H1 (cell line): ENCODE data around the gene TCAP. TPM values are rescaled to one million over a fixed set of nuclear protein-coding genes. Genes with fewer than 3 reads are reported as not detected.

ENCODE experiments used
- CTCF ChIA-PET: fragments of 300-600 bp; sonication (Branson Sonifier 250); formaldehyde crosslinking; loops from one replicate; lab custom pipeline; 2021; ENCODE audit not compliant: partially characterized antibody; lab: Charles Lee
- POLR2A ChIA-PET: fragments of 300-600 bp; sonication (Branson Sonifier 250); formaldehyde crosslinking; loops from one replicate; lab custom pipeline; 2021; ENCODE audit warnings: inconsistent platforms; ENCODE audit not compliant: partially characterized antibody; lab: Charles Lee
- DNase-seq, 2 experiments: peaks; one replicate each; pipeline versions ENCODE4 v3.0.0 to v3.0.0-alpha.2; 2010 to 2022; ENCODE audit warnings: low spot score in 2 of 2, low read depth in 1 of 2, mixed read lengths in 1 of 2
- FAIRE-seq: peaks from 2 replicates; lab custom pipeline; 2011; peaks lifted over from hg19 to GRCh38; lab: Jason Lieb, UNC
- H2AFZ ChIP-seq: 2 replicates; pipeline ENCODE4 v1.8.1; 2012; ENCODE audit warnings: low read length, inconsistent platforms
- H2AK5ac ChIP-seq: 2 replicates; pipeline ENCODE4 v1.6.1; 2013; ENCODE audit warnings: low read depth, low read length
- H2BK120ac ChIP-seq: replicated peaks from 2 replicates; pipeline ENCODE3; 2013; ENCODE audit warnings: low read depth, low read length, inconsistent platforms
- H2BK12ac ChIP-seq: 2 replicates; pipeline ENCODE4 v1.6.1; 2013; ENCODE audit warnings: low read depth, low read length
- H2BK15ac ChIP-seq: 2 replicates; pipeline ENCODE4 v1.6.1; 2013; ENCODE audit warnings: low read length
- H2BK20ac ChIP-seq: 2 replicates; pipeline ENCODE4 v1.6.1; 2013; ENCODE audit warnings: low read length
- H2BK5ac ChIP-seq: 2 replicates; pipeline ENCODE4 v1.6.1; 2013; ENCODE audit warnings: low read depth, low read length
- H3K14ac ChIP-seq: 2 replicates; pipeline ENCODE4 v1.6.1; 2013; ENCODE audit warnings: inconsistent platforms; ENCODE audit not compliant: insufficient read length
- H3K18ac ChIP-seq: 2 replicates; pipeline ENCODE4 v1.6.1; 2013; ENCODE audit warnings: low read length; ENCODE audit errors: extremely low read depth
- H3K23ac ChIP-seq: 2 replicates; pipeline ENCODE4 v1.6.1; 2013; ENCODE audit warnings: inconsistent platforms; ENCODE audit not compliant: insufficient read length
- H3K23me2 ChIP-seq: 2 replicates; pipeline ENCODE4 v1.6.1; 2013; ENCODE audit warnings: low read depth, low read length
- H3K27ac ChIP-seq: 2 replicates; pipeline ENCODE4 v1.6.1; 2011; ENCODE audit warnings: low read depth, low read length, inconsistent platforms
- H3K27me3 ChIP-seq, 4 experiments: replicated peaks in 1 of 4; 1 replicate in 1 of 4; 2 replicates in 3 of 4; pipeline versions ENCODE4 v1.6.1 to v1.8.1; 2011 to 2013; ENCODE audit warnings: low read length in 3 of 4, mild to moderate bottlenecking in 3 of 4, inconsistent platforms in 2 of 4, mixed read lengths in 2 of 4, moderate library complexity in 1 of 4; ENCODE audit not compliant: control insufficient read depth in 3 of 4, insufficient read depth in 3 of 4; ENCODE audit errors: extremely low read depth in 1 of 4
- H3K36me3 ChIP-seq, 4 experiments: 2 replicates each; pipeline versions ENCODE4 v1.6.1 to v1.8.1; 2011 to 2013; ENCODE audit warnings: mild to moderate bottlenecking in 4 of 4, low read length in 3 of 4, moderate library complexity in 2 of 4, control low read depth in 1 of 4, inconsistent platforms in 1 of 4; ENCODE audit not compliant: insufficient read depth in 4 of 4, control insufficient read depth in 2 of 4
- H3K4ac ChIP-seq: replicated peaks from 2 replicates; pipeline ENCODE3; 2013; ENCODE audit warnings: low read length, low read depth, mixed read lengths, inconsistent platforms; ENCODE audit not compliant: insufficient read length
- H3K4me1 ChIP-seq, 4 experiments: replicated peaks in 1 of 4; 1 replicate in 1 of 4; 2 replicates in 3 of 4; pipeline versions ENCODE4 v1.6.1 to v1.8.1; 2011 to 2013; ENCODE audit warnings: low read length in 3 of 4, inconsistent platforms in 2 of 4, mixed read lengths in 1 of 4; ENCODE audit not compliant: insufficient read depth in 4 of 4, control insufficient read depth in 3 of 4
- H3K4me2 ChIP-seq, 2 experiments: 2 replicates each; pipeline versions ENCODE4 v1.6.1 to v1.8.1; 2011 to 2013; ENCODE audit warnings: low read depth in 2 of 2, low read length in 2 of 2, control low read depth in 1 of 2, inconsistent platforms in 1 of 2, mild to moderate bottlenecking in 1 of 2; ENCODE audit not compliant: insufficient read depth in 1 of 2
- H3K4me3 ChIP-seq, 4 experiments: fragments of 200-600, 300-600 bp in 1 of 4; sonication (generic), shearing (Covaris generic), sonication (Bioruptor Twin) in 1 of 4; 2 replicates each; pipeline versions ENCODE4 v1.5.1 to v1.8.1; 2011 to 2016; ENCODE audit warnings: low read length in 4 of 4, low read depth in 3 of 4, control low read depth in 2 of 4, inconsistent platforms in 2 of 4, mild to moderate bottlenecking in 2 of 4, mixed read lengths in 1 of 4, moderate library complexity in 1 of 4; ENCODE audit not compliant: insufficient read depth in 2 of 4; ENCODE audit errors: extremely low read depth in 1 of 4
- H3K56ac ChIP-seq: replicated peaks from 2 replicates; pipeline ENCODE3; 2013; ENCODE audit warnings: low read depth, mild to moderate bottlenecking, mixed read lengths, low read length, inconsistent platforms; ENCODE audit not compliant: insufficient read length
- H3K79me1 ChIP-seq: 2 replicates; pipeline ENCODE4 v1.6.1; 2013; ENCODE audit warnings: low read depth, low read length, control low read depth
- H3K79me2 ChIP-seq, 2 experiments: 2 replicates each; pipeline versions ENCODE4 v1.6.1 to v1.8.1; 2012 to 2013; ENCODE audit warnings: low read length in 2 of 2, mild to moderate bottlenecking in 2 of 2, inconsistent platforms in 1 of 2; ENCODE audit not compliant: insufficient read depth in 2 of 2, control insufficient read depth in 1 of 2
- H3K9ac ChIP-seq, 4 experiments: replicated peaks in 1 of 4; 1 replicate in 1 of 4; 2 replicates in 3 of 4; pipeline versions ENCODE4 v1.6.1 to v1.8.1; 2011 to 2013; ENCODE audit warnings: low read depth in 3 of 4, low read length in 3 of 4, control low read depth in 2 of 4, mild to moderate bottlenecking in 2 of 4, moderate library complexity in 2 of 4, inconsistent platforms in 1 of 4; ENCODE audit errors: extremely low read depth in 1 of 4
- H3K9me3 ChIP-seq, 2 experiments: 2 replicates each; pipeline versions ENCODE4 v1.6.1 to v1.8.1; 2012 to 2013; ENCODE audit warnings: mild to moderate bottlenecking in 2 of 2, moderate library complexity in 2 of 2, control low read depth in 1 of 2, inconsistent platforms in 1 of 2, low read depth in 1 of 2, low read length in 1 of 2, mixed read lengths in 1 of 2; ENCODE audit not compliant: insufficient read depth in 2 of 2
- H4K20me1 ChIP-seq, 2 experiments: replicated peaks in 1 of 2; 2 replicates each; pipeline versions ENCODE3 to v1.8.1; 2011 to 2013; ENCODE audit warnings: inconsistent platforms in 2 of 2, low read length in 2 of 2, mild to moderate bottlenecking in 1 of 2; ENCODE audit not compliant: insufficient read depth in 2 of 2, control insufficient read depth in 1 of 2
- H4K5ac ChIP-seq: 2 replicates; pipeline ENCODE4 v1.6.1; 2013; ENCODE audit warnings: low read length, low read depth, mixed read lengths, inconsistent platforms; ENCODE audit not compliant: insufficient read length
- H4K8ac ChIP-seq: 2 replicates; pipeline ENCODE4 v1.8.0; 2013; ENCODE audit warnings: mild to moderate bottlenecking, moderate library complexity, low read length, inconsistent platforms; ENCODE audit not compliant: insufficient read depth; ENCODE audit errors: extremely low read depth
- H4K91ac ChIP-seq: replicated peaks from 2 replicates; pipeline ENCODE3; 2013; ENCODE audit warnings: low read length, mixed read lengths, inconsistent platforms; ENCODE audit not compliant: insufficient read length
- KDM1A ChIP-seq: fragments of 200-600, 300-600 bp; sonication (generic); IDR thresholded peaks from 2 replicates; pipeline ENCODE4 v1.7.1; 2016; ENCODE audit warnings: mild to moderate bottlenecking, low read length, borderline replicate concordance
- RXRA ChIP-seq: IDR thresholded peaks from 2 replicates; pipeline ENCODE4 v1.6.1; 2011; ENCODE audit warnings: low read depth, mild to moderate bottlenecking, low read length, moderate library complexity; ENCODE audit not compliant: insufficient read depth
- SIN3A ChIP-seq, 2 experiments: IDR thresholded peaks in 1 of 2; conservative IDR thresholded peaks in 1 of 2; 2 replicates each; pipeline ENCODE4 v1.6.1; 2011 to 2012; ENCODE audit warnings: low read length in 2 of 2, improper control_type of control experiment in 1 of 2, low read depth in 1 of 2, mild to moderate bottlenecking in 1 of 2
- WGBS, 2 experiments: shearing (Covaris generic) in 1 of 2; methylation state at CpG; one replicate each; pipeline versions ENCODE4 v1.1.6 to v1.1.7; 2013 to 2015; ENCODE audit warnings: low lambda C conversion rate in 2 of 2, mixed read lengths in 2 of 2, inconsistent platforms in 1 of 2, low coverage in 1 of 2, missing lambda C conversion rate in 1 of 2; ENCODE audit not compliant: insufficient replicate concordance in 2 of 2, insufficient coverage in 1 of 2, insufficient read length in 1 of 2; ENCODE audit errors: extremely low coverage in 1 of 2, missing lambda C conversion rate in 1 of 2; 5-methylcytosine and 5-hydroxymethylcytosine counted together
- polyA plus RNA-seq, 7 experiments: library from polyadenylated mRNA; depleted of rRNA in 3 of 7; stranded (reverse) in 5 of 7; unstranded in 2 of 7; fragments of >200 nt in 5 of 7; fragments of 200-250 nt in 2 of 7; gene quantifications; 1 replicate in 5 of 7; 2 replicates in 1 of 7; 4 replicates in 1 of 7; pipeline versions ENCODE4 v1.2.1 to v1.2.3, GENCODE V29; 2011 to 2013; ENCODE audit warnings: missing spikeins in 2 of 7, mixed read lengths in 2 of 7
- total RNA-seq: library from RNA; stranded (reverse); fragmentation: NEBNext Ultra II Directional; extraction: Animal tissue kit (Norgen Biotek cat#: 25700); gene quantifications from 2 replicates; pipeline ENCODE4 v1.2.1, GENCODE V29; 2021

Gene TCAP
- total and polyA plus RNA-seq, 2 of the 8 experiments (the other 6 are each of a cell fraction or from before 2014, with no cell fraction given): 0.82 to 1.4 TPM

DNA sequence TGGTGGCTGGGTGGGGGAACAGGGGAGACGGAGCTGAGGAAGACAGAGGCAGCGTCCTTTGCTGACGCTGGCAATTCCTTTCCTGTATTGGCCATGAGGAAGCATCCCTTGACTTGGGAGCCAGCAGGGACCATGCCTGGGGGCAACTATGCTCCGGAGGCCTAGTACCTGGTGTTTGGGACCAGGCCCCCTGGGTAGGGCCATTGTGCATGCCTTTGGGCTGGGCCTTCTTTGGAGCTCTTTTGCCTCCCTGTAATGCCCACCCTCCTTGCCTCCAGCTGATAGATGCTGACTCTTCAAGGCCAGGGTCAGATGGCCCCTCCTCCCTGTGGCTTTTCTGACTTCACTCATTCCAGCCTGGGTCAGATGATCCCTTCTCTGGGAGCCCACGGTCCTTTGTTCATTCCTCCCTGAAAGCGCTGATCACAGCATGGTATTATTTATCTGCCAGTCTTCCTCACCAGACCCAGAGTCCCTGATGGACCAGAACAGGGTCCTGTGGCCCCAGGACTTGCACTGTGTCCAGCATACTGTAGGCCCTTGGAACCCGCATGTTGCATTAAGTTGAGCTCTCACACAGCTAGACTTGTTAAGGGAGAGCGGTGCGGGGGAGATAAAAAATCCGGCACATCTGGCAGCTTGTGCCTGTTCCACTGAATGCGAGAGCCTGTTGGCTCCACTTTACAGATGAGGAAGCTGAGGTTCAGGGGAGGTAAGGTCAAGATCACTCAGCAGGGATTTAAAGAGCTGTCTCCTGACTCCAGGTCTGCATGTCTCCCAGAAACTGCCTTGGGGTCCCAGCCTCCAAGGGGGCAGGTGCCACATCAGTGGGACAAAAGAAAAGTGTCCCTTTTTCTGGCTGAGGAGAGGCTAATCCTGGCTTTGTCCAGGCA is 25.3 kb upstream of the TCAP start:
- peak overlapping the region; percentile 17 to 31; a peak in 2 of 4 replicates for H3K4me2 ChIP-seq
- no peak overlapping the region for H3K14ac ChIP-seq
- H2BK20ac ChIP-seq: 0 out of 2 replicates have a peak overlapping the region, but pooled peaks have one; percentile 32
- POLR2A ChIA-PET: interaction anchor here (0.6 to 5.5 kb wide), 8 partner anchors 9 to 115 kb away, joined by 3 to 28 read pairs (median 3); partner anchors contain the start of gene ERBB2
- no peak overlapping the region for H3K56ac ChIP-seq
- H3K18ac ChIP-seq: no peak overlapping the region; the same call in 1 of the 2 replicates
- H4K91ac ChIP-seq: no peak overlapping the region
- H3K27me3 ChIP-seq: 0 out of 7 replicates have a peak, but pooled peaks cover 0 to 3% (median 0%) of the 10 kb centered on the region in 4 experiments
- no peak for DNase-seq
- no peak for FAIRE-seq
- peaks cover 40% of the 10 kb centered on the region for H3K79me1 ChIP-seq
- H3K23ac ChIP-seq: no peak overlapping the region
- no peak overlapping the region for H4K8ac ChIP-seq
- no peaks in the 10 kb centered on the region for H3K9me3 ChIP-seq
- H3K27ac ChIP-seq: no peak overlapping the region
- no peak overlapping the region for H3K4ac ChIP-seq
- CTCF ChIA-PET: interaction anchor here (1.0 to 49.2 kb wide), 11 partner anchors 8 to 141 kb away, joined by 3 to 1885 read pairs (median 9); partner anchors contain the start of genes ERBB2, MIEN1, PGAP3 and PNMT
- H3K4me1 ChIP-seq: peaks cover 18 to 30% (median 20%) of the 10 kb centered on the region in 4 experiments
- no peak overlapping the region for H2BK15ac ChIP-seq
- no peak overlapping the region for H4K5ac ChIP-seq
- H3K4me3 ChIP-seq: no peak overlapping the region
- H2BK5ac ChIP-seq: 0 out of 2 replicates have a peak overlapping the region, but pooled peaks have one; percentile 44
- H3K9ac ChIP-seq: peak overlapping the region in 1 of 4 experiments; percentile 44; a peak in 2 of 7 replicates
- H3K79me2 ChIP-seq: peaks cover 8 to 68% of the 10 kb centered on the region in 2 experiments
- TF ChIP-seq SIN3A (conservative IDR thresholded peaks at IDR 0.05 in 1 of 2, IDR thresholded peaks at IDR 0.05 in 1 of 2; ENCODE audit: low read depth in 1 of 2, low read length in 2 of 2) (0 out of 4 replicates have a peak, but pooled peaks of 1 of the 2 experiments have one; percentile 17), RXRA (no peak), KDM1A (peak; percentile 74; the same call in 1 of the 2 replicates)
- TF ChIP-seq, all 59 proteins: peak for 2
- WGBS, 2 experiments: 87% methylated on average over 11 of the region's 11 CpGs; no CpG with 5 or more reads in 1 of the 2 experiments
- H3K23me2 ChIP-seq: peaks cover 8% of the 10 kb centered on the region; the same call in 1 of the 2 replicates
- H3K36me3 ChIP-seq: no peaks in the 10 kb centered on the region
- H4K20me1 ChIP-seq: peaks cover 3 to 27% of the 10 kb centered on the region in 2 experiments
- peak overlapping the region; percentile 60 for H2BK12ac ChIP-seq
- no peak overlapping the region for H2BK120ac ChIP-seq
- H2AK5ac ChIP-seq: 0 out of 2 replicates have a peak overlapping the region, but pooled peaks have one; percentile 13
- H2AFZ ChIP-seq: no peak overlapping the region
